AG09319 (cell line): ENCODE measurements around the gene KCNC3.
A peak's percentile ranks its signal among the peaks of the same experiment; 100 is the strongest.

Experiments used
- DNase-seq: peaks from one replicate; pipeline ENCODE4 v3.0.0-alpha.2; 2010; ENCODE audit warnings: low read depth; ENCODE audit errors: extremely low read depth
- CTCF ChIP-seq: IDR thresholded peaks from 2 replicates; pipeline ENCODE4 v1.5.1; 2011; ENCODE audit warnings: low read depth, mild to moderate bottlenecking, inconsistent platforms, low read length, moderate library complexity

KCNC3 gene

GRCh38 chr19:50371914-50372475 lies 42.8 kb upstream of the KCNC3 start:
- TF ChIP-seq CTCF = no peak
- DNase-seq = no peak

DNA sequence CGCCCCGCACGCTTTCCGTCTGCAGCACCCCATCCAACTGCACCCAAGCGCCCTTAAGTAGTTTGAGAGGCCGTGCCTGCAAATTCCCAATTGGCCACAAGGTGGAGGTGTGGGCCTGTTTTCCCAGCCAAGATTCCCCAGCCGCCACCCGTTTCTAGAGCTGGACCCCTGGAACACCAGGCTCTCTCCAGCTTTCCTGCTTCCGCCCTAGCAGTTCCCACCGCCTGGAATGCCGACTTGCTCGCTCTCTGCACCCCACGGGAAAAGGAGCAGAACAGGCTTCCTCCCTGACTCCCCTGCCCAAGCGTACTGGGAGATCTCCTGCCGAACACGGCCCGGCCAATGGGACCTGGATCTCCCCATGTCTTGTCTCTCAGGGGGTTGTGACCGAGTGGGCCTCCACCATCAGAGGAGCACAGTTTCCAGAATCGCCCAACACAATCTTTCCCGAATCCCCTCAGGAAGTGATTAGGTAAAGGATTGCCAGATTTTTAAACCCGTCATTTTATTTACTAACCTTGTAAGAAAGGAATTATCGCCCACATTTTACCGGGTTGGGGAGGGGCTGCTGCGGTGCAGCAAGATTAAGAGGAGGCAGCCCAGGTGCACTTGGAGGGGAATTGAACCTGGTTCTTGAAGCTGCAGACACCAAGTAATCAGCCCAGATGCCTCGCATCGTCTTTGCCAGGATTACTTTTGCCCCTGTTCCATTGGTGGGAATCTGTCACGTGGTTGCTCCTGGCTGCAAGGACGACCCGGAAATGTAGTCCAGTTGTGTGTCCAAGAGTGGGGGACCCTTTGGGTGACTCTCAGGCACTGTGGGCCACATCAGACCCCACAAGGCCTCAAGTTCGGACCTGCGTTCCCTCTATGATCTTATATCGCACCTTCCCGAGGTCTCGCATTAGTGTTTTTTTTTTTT lies 39.7 kb upstream of the KCNC3 start:
- peak; percentile 77 for TF ChIP-seq CTCF
- peak; percentile 62 for DNase-seq

- no peak for TF ChIP-seq CTCF
- no peak for DNase-seq
Measured at GRCh38 chr19:50365434-50366306, 36.5 kb upstream of the KCNC3 start, which contains the start of gene NAPSA. TSS of gene NAPSA (minus strand) at chr19:50365639. CDS start at chr19:50365621, 18 bp downstream.

DNA sequence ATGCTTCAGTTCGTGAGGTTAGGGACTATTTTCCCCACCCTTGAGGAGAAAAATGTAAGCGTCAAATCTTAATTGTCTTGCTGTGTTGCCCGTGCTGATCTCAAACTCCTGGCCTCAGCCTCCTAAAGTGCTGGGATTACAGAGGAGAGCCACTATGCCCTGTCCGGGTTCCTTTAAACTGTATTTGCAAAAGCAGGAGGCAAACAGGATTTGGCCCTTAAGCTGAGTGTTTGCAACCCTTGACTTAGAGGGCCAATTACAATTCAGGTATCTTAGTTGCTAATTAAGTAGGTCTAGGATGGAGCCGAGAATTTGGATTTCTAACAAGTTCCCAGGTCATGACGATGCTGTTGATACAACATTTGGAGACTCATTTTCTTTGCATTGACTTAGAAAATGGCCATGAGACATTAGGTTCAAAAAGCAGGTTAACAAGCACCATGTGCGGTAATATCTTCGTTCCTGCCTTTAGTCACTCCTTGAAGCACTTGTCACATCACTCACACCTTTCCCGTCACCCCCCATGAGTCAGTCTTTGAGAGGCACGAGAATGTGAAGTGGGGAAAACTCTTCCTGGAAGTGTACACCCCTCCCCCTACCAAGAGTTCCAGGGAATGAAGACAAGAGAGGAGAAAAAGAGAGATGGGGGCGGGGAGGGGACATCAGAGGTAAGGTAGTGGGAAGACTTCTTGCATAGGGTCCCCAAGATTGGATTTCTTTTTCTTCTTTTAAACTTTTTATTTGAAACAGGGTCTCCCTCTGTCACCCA lies 33.7 kb upstream of the KCNC3 start:
- no peak for TF ChIP-seq CTCF

GRCh38 chr19:50362030-50362412 lies 32.8 kb upstream of the KCNC3 start:
- TF ChIP-seq CTCF = no peak
- DNase-seq = no peak

More for the DNA sequence above, 33.7 kb upstream of the KCNC3 start:
- DNase-seq = no peak

DNA sequence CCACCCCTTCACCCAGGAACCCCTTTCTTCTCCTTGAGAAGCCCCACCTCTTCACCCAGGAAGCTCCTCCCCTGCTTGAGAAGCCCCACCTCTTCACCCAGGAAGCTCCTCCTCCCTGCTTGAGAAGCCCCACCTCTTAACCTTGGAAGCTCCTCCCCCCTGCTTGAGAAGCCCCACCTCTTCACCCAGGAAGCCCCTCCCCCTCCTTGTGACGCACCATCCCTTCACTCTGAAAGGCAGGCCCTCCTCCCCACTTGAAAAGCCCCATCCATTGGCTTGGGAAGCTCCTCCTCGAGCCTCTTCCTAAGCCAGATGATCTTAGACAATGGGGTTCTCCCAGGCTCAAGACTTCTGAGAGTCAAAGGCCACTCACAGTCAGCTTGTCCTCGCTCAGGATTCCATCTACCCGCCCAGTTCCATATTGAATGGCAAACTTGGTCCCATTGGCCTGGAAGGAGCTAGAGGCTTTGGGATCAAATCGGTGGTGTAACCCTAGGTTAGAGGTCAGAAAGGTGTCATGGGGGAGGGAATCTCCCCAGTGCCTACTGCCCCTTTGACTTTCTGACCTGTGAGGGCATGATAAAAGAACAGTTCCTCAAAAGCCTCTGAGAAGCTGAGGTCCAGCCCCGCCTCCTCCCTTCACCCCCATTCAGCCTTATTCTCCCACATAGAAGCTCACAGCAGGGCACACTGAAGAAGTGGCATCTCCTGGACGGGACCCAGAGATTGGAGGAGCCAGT lies 32.3 kb upstream of the KCNC3 start:
- TF ChIP-seq CTCF = no peak

More for the DNA sequence above, 32.3 kb upstream of the KCNC3 start:
- no peak for DNase-seq
